ENCODE results near the gene SRPRB. TPM values are rescaled to one million over a fixed set of nuclear protein-coding genes. Genes with fewer than 3 reads are reported as not detected.

Gene SRPRB
- total RNA-seq, 1 experiment from 2014 or later = 96.0 TPM

DNA sequence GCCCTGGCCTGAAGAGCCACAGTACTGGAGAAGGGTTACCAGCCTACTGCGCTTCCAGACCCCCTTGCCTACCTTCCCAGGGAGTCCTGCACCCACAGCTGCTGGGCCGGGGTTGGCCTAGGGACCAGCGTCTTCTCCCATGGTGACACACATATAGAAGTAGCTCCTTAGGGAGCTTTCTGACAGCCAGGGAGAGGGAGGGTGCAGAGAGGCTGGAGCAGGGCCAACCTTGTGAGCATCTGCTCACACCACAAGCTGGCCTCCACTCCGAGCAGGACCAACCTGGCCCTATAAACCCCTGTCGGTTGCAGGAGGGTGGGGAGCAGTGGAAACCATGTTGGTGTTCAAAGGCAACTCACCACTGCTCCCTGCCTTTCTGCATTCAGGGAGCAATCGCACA lies 35.2 kb downstream of the SRPRB start:
- no peak for DNase-seq (ENCODE audit: low spot score)

DNA sequence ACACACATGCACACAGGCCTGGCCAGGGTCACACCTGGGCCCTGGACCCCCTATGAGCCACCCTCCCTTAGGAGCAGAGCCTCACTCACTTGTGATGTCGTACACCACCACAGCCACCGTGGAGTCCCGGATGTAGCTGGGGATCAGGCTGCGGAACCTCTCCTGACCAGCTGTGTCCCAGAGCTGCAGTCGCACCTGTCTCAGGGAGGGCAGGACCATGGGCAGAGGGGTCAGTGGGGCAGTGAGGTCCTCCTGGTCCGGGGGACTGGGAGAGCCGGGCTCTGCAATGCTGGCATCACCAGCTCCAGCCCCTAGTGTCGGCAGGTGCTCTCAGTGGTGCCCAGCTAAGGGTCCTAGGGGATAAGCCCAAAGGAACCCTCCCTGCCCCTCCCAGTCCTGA lies 35.6 kb downstream of the SRPRB start:
- no peak for DNase-seq (ENCODE audit: low spot score)

DNA sequence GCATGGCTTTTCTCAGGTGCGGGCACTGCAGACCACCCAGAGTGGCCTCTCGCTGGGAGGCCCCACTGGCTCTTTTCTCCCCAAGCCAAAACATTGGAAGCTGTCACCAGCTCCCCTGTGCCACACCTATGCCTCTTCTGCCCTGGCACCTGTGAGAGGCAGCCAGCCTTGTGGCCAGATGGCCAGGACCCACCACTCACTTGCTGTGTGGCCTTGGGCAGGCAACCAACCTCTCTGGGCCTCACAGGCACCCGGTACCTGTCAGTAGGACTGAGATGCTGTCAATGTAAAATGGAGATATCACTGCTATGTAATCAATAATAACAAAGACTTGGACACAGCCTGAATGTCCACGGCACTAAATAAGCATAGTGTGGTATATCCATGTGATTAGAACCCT lies 36.5 kb downstream of the SRPRB start:
- DNase-seq (ENCODE audit: low spot score) = no peak

DNA sequence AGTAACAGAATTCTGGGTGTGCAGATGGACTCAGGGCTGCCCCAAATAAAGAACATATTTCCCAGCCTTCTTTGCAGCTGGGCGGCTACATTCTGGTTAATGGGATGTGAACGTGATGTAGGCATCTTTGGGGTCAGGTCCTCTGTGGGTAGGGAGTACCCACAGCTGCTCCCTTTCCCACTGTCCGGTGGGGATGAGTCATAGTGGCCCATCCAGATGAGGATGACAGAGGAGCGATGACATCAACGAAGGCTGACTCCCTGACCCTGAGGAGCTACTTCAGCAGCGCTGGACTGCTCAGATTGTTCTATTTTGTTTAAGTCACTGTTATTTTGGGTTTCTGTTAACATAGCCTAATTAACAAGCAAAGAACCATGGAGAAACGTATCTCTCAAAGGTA lies 38.0 kb downstream of the SRPRB start:
- peak; percentile 85 for DNase-seq (ENCODE audit: low spot score)

DNA sequence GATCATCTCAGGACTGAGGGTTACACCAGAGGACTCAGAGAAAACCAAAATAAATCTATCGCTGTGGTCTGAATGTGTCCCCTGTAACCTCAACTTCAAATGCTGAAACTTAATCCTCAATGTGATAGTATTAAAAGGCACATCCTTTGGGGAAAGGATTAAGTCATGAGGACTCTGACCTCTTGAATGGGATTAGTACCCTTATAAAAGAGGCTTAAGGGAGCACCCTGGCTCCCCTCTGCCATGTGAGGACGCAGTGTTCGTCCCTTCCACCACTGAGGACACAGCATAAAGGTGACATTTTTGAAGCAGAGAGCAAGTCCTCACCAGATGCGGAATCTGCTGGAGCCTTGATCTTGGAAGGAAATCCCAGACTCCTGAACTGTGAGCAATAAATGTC lies 39.5 kb downstream of the SRPRB start:
- DNase-seq (ENCODE audit: low spot score) = no peak

DNA sequence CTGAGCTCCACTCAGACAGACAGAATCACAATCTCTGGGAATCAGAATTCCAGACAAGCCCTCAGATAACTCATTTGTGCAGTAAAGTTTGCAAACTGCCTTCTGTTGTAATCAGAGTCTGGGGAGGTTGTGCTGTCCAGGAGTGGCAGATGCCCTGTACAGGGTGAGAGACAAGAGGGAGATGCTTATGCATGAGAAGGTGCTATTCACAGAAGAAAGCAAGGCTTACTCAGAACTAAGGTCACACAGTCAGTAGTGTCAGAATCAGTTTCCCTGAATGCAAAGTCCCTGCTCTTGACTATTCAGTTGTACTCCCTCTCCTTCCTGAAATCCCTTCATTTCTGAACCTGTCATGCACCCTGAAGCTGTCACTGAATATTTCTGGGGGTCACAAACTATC lies 43.7 kb downstream of the SRPRB start:
- DNase-seq (ENCODE audit: low spot score) = no peak

DNA sequence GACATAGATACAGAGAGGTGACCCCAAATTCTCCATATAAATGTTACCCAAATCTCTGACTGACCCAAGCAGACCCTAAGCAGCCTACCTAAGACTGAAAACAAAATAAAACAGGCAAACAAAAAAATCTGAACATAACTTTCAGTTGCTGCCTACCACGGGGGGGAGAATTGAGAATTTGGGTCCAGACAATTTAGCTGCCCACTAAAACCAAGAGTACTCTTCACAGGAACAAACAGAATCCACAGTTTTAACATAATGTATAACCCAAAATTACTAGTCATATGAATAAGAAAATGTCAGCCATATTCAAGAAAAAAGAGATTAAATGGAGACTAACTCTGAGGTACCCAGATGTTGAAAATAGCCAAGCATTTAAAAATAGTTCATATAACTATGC lies 44.4 kb downstream of the SRPRB start:
- no peak for DNase-seq (ENCODE audit: low spot score)

DNA sequence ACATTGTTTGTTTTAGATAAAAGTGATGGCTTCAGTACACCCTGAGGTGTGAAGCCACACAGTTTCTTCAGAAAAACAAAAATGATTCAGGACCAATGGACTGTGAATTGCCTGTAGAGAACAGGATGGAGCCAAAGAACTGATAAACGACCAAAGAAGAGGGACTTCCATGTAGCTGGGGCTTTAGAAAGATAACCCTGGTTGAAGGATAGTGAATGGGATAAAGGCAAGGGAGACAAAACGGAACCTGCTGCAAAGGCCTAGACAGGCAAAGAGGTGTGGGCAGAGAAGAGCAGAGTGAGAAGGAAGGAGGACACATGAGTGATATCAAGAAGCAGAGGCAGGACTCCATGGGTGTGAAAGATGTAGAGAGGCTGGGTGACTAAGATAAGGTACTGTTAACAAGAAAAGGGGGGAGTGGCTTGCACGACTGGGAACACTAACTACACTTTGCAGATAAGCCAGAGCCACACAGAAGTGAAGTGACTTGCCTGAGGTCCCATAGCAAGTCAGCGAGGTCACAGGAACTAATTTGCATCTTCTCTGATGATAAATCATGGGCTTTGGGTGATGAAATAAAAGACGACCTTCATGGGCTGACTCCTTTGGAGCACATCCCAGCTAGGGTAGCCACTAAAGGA lies 45.8 kb downstream of the SRPRB start:
- DNase-seq (ENCODE audit: low spot score) = no peak

DNA sequence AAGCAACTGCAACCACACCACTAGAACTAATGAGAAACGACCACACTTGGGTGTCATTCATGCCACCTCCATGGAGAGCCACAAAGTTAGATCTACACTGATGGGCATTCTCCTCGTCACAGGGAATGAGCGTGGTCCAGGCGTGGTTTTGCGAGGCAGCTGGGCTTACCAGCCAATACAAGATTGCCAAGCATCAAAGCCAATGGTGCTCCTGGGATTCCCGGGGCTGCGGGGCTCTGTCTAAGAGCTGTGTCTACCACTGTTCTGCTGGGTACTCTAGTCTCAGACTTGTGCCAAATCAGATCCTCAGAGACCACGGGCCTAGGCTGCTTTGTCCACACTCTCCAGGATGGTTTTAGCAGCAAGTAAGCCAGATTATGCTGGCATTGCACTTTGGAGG lies 46.3 kb downstream of the SRPRB start:
- DNase-seq (ENCODE audit: low spot score) = no peak

DNA sequence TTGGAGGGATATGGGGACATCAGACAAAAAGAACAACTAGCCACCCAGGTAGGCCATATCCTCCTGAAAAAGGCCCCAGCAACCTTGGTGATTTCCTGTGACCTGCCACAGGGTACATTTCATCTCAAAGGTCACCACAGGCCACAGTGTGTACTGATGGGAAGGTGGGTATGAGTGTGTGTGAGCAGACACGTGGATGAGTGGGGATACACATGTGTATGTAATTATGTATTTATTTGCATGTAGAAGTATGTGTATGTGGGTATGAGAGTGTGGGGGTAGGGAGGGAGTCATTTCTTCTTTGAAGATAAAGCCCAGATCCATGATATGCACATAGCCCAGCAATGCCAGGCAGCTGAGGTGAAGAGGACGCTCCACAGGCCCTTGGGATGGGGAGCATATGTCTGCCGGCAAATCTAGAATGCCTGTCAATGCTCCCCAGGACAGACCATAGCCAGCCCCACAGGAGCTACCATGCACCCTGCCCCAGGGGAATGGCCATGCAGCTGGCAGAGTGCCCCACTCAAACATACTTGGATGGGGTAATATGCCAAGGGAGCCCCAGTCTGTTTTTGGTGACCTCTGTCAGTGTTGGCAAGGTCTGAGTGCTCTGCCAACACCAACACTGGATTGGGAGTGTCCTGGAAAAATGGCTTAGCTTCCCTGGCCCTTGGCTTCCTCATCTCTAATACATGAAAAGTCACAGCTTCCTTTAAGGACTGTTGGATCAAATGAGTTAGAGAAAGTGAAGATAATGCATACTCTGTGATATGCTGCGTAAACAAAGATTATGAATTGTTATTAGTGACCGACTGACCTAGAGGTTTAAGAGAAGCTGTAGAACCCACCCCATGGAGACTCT lies 47.7 kb downstream of the SRPRB start:
- no peak for DNase-seq (ENCODE audit: low spot score)

DNA sequence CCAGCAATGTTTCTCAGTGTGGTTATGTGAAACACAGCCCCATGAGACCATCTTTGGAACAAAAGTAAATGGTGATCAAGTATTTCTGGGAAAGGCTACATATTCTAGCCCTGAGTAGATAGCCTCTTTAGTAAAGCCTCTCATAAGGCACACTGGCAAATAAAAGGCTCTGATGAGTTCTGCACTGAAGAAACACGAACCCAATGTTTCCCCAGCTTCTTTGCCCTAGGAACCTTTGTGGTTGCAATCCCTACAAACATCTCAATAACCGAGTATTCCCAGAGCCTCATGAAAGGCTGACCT lies 48.3 kb downstream of the SRPRB start:
- no peak for DNase-seq (ENCODE audit: low spot score)

DNA sequence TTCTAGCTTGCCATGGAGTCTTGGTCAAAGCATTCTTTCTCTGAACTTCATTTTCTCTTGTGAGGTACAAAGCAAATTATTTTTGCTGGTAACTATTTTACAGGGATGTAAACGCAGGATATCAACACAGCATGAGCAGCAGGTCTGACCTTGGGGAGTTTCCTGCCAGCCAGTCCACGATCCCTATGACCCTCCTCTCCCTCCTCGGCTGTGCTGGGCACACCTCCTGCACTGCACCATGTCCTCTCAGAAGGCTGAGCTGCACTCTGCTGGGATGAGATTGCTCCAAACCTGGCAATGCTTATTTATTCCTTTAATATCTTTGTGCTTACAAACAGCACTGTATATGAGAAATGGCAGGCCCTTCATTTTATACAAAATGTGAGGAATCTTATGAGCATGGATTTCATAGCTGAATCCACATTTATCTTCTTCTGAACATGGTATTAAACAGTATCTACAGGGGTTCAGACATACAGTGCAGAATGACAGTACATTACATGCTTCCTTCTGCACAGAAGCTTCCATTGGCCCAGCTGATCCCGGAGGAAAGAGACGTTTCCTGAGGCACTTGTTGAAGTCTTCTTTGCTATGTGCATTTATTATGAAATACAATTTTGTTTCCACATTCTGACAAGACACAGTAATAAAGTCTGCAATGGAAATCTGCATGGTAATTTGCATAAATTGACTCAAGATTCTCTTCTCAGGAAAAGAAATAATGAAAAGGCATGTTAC lies 48.8 kb downstream of the SRPRB start:
- DNase-seq (ENCODE audit: low spot score) = no peak

DNA sequence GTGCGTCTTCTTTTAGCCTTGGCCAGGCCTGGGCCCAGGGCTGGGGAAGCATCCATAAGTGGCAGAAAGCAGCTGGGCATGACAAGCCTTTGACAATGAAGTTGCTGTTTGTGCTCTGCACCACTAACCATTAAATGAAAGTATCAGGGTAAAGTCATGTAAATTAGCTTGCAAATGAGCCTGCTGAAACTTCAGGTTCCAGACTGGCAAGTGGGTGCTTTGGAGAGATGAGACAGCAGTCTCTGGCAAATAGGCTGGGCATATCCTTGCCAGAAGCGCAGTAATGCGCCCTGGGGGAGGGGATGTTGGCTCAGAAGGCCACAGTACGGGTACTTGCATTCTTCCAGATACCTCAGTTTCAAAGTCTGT lies 49.4 kb downstream of the SRPRB start:
- no peak for DNase-seq (ENCODE audit: low spot score)

DNA sequence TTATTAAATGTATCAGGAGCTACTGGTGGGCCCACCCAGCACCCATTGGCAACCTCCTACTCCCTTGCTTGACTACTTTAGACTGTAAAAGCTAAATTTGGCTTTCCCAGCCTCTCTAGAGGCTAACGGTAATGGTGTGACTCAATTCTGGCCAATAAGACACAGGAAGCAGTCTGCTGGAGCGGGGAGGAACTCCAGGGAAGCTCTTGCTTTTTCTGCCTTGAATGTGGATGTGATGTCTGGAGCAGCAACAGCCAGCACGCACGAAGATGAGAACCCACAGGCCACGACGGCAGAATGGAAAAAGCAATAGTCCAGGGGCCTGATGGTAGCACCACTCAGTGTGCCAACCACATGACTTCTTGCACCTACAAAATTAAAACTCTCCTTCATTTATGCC lies 50.2 kb downstream of the SRPRB start:
- DNase-seq (ENCODE audit: low spot score) = peak; percentile 41

DNA sequence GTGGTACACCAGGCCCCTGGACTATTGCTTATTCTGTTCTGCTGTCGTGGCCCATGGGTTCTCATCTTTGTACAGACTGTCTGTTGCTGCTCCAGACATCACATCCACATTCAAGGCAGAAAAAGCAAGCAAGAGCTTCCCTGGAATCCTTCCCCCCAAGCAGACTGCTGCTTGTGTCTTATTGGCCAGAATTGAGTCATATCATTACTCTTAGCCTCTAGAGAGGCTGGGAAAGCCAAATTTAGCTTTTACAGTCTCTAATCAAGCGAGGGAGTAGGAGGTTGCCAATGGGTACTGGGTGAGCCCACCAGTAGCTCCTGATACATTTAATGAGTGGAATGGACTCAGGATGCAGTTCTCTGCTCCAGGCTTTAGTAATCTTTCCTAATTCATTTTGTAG lies 50.7 kb downstream of the SRPRB start:
- DNase-seq (ENCODE audit: low spot score) = peak; percentile 11

DNA sequence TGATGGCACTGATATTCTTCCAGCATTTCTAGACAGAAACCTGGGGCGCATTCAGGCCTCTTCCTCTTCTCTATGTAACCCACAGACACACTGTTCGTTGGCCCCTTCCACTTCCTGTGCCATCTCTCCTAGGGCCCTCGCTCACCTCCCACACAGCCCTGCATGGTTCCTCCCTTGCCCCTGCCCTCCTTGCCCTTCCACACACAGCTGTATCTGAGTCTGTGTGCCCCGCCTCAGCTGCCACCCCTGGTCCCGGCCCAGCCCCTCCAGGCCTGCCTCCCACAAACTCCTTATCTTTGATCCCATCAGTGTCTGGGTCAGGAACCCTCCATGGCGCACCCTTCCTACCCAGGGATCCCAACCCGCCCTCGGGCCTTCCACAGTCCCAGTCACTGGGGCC lies 52.2 kb downstream of the SRPRB start:
- no peak for DNase-seq (ENCODE audit: low spot score)

DNA sequence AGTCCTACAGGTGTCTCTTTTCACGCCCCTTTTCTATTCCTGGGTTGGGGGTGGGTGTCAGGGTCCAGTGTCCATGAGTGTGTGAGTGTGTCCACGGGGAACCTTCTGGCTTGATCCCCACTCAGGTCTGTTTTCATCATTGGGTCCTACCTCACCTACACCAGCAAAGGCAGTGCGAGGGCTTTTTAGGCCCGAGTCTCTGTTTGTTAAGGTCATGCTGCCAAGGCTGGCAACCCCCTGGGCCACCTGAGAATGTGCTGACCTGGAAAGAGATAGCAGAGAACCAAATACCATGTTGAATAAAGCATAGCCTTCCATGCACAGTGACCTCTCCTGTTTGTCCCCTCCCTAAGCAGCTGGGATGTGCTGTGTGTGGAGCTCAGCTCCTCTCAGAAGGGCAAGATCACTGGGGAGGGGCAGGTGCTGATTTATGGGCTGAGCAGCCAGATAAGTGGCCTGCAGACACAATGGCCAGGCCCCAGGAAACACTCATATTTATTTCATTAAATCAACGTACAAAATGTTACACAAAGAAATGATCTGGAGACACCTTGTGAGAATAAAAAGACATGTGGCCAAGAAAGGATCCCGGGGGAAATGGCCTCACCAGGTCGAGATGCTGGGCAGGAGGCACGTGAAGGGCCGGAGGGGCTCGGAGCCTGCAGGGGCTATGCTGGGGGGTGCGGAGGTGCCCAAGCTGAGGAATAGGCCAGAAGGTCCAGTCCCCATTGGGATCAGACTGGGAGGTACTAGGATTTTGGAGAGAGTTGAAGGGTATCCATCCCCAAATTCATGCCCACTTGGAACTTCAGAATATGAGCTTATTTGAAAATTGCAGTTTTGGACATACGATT lies 54.0 kb downstream of the SRPRB start:
- no peak for DNase-seq (ENCODE audit: low spot score)

DNA sequence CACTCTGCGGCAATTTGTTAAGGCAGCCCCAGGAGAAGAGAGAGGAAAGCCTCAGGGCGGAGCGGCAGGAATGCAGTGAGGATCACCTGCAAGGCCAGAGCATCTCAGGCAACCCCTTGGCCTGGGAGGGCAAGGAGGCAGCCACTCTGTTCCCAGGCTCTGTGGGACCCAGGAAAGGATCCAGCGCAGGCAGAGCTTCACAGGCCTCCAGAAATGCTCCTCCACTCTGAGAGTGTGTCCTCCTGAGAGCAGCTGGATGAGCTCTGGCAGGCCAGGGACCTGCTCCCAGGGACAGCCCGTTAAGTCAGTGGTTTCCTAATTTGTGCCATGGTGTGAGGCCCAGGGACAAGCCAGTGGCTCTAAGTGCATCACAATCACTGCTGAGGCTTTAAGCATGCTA lies 54.9 kb downstream of the SRPRB start:
- no peak for DNase-seq (ENCODE audit: low spot score)

DNA sequence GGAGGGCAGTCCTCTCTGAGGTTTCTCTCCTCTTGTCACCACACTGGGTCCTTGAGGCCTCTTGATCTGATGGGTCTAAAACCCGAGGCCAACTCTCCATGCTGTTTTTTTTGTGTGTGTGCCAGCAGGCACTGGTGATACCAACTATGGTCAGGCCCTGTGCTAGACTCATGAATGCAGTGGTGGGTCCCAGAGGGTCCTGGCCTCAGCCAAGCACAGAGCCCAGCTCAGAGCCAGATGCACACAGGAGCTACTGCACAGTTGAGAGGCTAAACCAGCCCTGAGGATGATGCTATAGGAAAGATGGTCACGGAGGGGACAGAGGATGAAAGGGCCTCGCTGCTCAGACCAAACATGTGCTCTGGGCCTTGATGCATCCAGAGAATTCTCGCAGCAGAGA lies 56.5 kb downstream of the SRPRB start:
- DNase-seq (ENCODE audit: low spot score) = no peak

DNA sequence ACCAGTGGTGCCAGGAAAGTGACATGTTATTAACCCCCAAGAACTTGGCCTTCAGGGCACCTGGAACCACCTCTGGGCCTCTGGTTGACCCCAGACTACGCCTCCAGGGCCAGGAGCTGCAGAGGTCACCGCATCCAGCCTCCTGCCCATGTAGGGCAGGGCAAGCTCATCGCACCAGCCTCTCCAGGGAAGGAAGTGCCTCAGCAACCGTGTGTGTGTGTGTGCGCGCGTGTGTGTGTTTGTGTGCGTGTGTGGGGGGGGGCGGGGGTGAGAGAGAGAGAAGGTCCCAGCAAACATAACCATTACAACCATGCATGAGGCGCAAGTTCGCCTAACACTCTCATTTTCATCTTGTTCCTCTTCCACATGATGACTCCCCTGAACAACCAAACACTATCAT lies 58.3 kb downstream of the SRPRB start:
- no peak for DNase-seq (ENCODE audit: low spot score)

DNA sequence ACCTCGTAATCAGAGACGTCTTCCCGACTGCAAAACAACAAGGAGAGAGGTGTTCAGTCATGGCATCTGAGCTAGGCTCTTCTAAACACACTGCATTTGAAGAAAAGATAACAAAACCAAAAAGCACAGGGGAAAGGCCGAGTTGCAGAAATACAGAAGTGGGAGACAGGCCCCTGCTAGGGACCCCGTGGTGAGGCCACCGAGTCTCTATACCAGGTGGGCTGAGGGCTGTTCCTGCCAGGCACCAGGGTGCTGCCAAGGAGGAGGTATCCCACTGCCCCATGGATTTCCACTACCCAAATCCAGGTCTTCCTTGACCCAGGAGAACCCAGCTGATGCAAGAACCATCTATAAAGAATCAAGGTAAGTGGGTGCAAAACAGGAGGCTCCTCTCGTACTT lies 59.0 kb downstream of the SRPRB start:
- no peak for DNase-seq (ENCODE audit: low spot score)

DNA sequence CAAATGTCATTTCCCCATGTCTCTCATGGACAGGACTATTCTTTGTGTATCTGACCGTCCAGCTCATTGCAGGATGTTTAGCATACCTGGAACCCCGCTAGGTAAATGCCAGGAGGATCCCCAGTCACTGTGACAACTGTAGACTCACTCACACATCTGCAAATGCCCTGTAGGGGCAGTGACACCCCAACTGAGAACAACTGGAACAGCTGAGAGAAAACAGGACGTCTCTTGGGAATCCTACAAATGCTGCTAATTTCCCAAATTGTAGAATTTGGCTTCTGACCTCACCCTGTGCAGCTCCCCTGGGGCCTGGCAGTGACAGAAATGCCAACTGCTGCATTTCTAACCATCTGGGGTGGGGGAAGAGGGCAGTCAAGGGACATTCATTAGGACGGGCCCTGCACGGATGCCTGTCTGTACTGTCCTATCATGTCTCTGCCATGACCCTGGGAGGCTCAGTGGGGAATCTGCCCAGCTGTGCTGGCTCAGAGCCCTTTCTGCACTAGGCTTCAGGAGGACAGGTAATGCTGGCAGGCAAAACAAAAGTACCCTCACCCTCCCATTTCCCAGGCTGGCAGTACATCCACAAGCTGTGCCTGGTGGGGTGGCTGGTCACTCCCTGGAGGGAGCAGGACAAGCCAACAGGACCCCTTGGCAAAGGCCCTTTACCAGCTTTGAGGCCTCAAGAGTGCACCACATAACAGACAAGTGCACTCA lies 59.7 kb downstream of the SRPRB start:
- no peak for DNase-seq (ENCODE audit: low spot score)
